GM19463 (cell line): ENCODE results near the gene SH3PXD2B.
"Not testable (repeated sequence)": the region's sequence is repeated elsewhere in the genome, so short reads cannot be mapped to it uniquely, and the experiment has no call there.

Experiments used
- ATAC-seq: cut with Tn5 transposase; IDR thresholded peaks from one replicate; pipeline ENCODE4 v1.9.1; 2021; ENCODE audit warnings: mild to moderate bottlenecking, moderate library complexity; ENCODE audit not compliant: unreplicated experiment

The SH3PXD2B gene

GRCh38 chr5:172345881-172346280 lies 108.4 kb downstream of the SH3PXD2B start:
- ATAC-seq, result no peak

- ATAC-seq, result no peak
Observed at GRCh38 chr5:172344855-172345409, 109.4 kb downstream of the SH3PXD2B start.

GRCh38 chr5:172343741-172344140 lies 110.6 kb downstream of the SH3PXD2B start:
- no peak for ATAC-seq

- ATAC-seq, result no peak
Observed at GRCh38 chr5:172342918-172343317, 111.4 kb downstream of the SH3PXD2B start.

- ATAC-seq, result no peak
Observed at GRCh38 chr5:172339264-172340180, 114.8 kb downstream of the SH3PXD2B start.

- no peak for ATAC-seq
Observed at GRCh38 chr5:172336676-172337285, 117.5 kb downstream of the SH3PXD2B start.

GRCh38 chr5:172336264-172336663 lies 118.1 kb downstream of the SH3PXD2B start:
- no peak for ATAC-seq

GRCh38 chr5:172335721-172336120 lies 118.6 kb downstream of the SH3PXD2B start:
- no peak for ATAC-seq

- no peak for ATAC-seq
Observed at GRCh38 chr5:172334641-172335040, 119.7 kb downstream of the SH3PXD2B start.

- ATAC-seq, result no peak
Observed at GRCh38 chr5:172334196-172334595, 120.1 kb downstream of the SH3PXD2B start.

- ATAC-seq, result not testable (repeated sequence)
Observed at GRCh38 chr5:172326901-172327300, 127.4 kb downstream of the SH3PXD2B start.

GRCh38 chr5:172325452-172325851 lies 128.9 kb downstream of the SH3PXD2B start:
- ATAC-seq, result no peak

- ATAC-seq, result peak; percentile 85
Observed at GRCh38 chr5:172322028-172322965, 132.0 kb downstream of the SH3PXD2B start.

GRCh38 chr5:172321593-172321992 lies 132.7 kb downstream of the SH3PXD2B start:
- no peak for ATAC-seq

- ATAC-seq, result no peak
Observed at GRCh38 chr5:172319708-172320441, 134.4 kb downstream of the SH3PXD2B start.

GRCh38 chr5:172315587-172316493 lies 138.5 kb downstream of the SH3PXD2B start:
- ATAC-seq, result peak; percentile 51

GRCh38 chr5:172313915-172314314 lies 140.4 kb downstream of the SH3PXD2B start:
- ATAC-seq, result no peak

GRCh38 chr5:172312286-172312685 lies 142.0 kb downstream of the SH3PXD2B start:
- ATAC-seq, result no peak

- ATAC-seq, result no peak
Observed at GRCh38 chr5:172311605-172312004, 142.7 kb downstream of the SH3PXD2B start.
